ENCODE data around the gene CZIB. TPM values are rescaled to one million over a fixed set of nuclear protein-coding genes. Genes with fewer than 3 reads are reported as not detected.

CZIB gene
- polyA plus RNA-seq, 3 donors: 55.3 to 62.2 (median 58.2) TPM

DNA sequence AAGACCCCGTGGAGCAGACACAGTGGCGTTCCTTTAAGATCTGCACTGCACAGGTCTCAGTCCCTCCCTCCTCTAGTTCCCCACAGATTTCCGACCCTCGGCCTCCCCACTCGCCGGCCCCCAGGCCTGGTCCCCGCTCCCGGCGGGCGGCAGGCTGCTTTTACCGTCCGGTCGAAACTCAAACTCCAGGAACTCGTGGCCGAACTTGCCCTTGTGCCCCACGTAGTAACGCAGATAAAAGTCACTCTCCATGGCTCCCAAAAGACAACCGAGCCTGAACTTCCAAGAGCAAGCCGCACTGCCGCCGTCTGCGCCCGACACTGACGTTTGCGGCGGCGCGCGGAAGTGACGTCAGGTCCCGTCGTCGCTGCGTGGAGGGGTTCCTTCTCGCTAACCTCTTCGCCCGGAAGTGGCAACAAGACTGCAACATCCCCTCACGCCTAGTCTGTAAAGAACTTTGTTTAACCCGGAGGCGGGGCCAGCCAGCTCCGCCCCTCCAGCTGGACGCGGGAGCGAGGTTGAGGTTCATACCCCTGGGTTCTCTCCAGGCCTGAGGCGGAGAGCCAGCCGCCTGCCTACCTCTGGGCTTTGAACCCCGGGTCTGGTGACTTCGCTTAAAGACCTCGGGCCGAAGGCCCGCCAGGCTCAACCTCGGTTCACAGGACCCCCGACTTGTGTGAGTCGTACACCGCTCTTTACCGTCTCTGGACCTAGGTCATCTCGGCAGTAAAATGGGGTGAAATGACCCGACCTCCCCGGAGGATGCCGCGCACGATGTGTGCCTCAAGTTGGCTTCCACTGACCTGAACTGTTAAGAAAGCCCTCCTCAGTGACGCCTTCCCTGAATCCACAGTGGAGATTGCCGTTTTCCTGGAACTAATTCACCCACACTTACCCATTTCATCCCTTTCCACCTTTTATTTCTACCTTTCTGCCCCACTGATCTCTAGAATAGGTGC, 18.0 kb upstream of the CZIB start, which contains the start of gene MAGOH:
MAGOH (minus strand) TSS at position 322 of the 959 bp plus-strand sequence; CDS start at position 252, 70 bp downstream.
- DNase-seq: peak; percentile 96 to 97 (median 97)
- TF ChIP-seq, protein P1, sequence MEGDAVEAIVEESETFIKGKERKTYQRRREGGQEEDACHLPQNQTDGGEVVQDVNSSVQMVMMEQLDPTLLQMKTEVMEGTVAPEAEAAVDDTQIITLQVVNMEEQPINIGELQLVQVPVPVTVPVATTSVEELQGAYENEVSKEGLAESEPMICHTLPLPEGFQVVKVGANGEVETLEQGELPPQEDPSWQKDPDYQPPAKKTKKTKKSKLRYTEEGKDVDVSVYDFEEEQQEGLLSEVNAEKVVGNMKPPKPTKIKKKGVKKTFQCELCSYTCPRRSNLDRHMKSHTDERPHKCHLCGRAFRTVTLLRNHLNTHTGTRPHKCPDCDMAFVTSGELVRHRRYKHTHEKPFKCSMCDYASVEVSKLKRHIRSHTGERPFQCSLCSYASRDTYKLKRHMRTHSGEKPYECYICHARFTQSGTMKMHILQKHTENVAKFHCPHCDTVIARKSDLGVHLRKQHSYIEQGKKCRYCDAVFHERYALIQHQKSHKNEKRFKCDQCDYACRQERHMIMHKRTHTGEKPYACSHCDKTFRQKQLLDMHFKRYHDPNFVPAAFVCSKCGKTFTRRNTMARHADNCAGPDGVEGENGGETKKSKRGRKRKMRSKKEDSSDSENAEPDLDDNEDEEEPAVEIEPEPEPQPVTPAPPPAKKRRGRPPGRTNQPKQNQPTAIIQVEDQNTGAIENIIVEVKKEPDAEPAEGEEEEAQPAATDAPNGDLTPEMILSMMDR (IDR thresholded peaks at IDR 0.05): no peak
- no peaks in the 10 kb centered on the region for H3K27me3 ChIP-seq (ENCODE audit: control insufficient read depth in 2 of 2, insufficient read depth in 2 of 2, low read length in 2 of 2)
- peaks cover 2 to 5% (median 2%) of the 10 kb centered on the region in 3 donors for H3K27me3 Mint-ChIP-seq (ENCODE audit: low read depth in 3 of 3)
- peak within 1 kb of the TSS; percentile 95 to 99 (median 97) for H3K27ac Mint-ChIP-seq
- peak within 1 kb of the TSS; percentile 98 for H3K4me2 ChIP-seq (replicated peaks; ENCODE audit: extremely low read depth, low read length, poor library complexity, severe bottlenecking)
- no peaks in the 10 kb centered on the region for H3K9me3 ChIP-seq (replicated peaks in 1 of 2; ENCODE audit: control insufficient read depth in 1 of 2, insufficient read depth in 1 of 2, low read length in 2 of 2)
- peaks cover 36% of the 10 kb centered on the region for H3K79me2 ChIP-seq (ENCODE audit: insufficient read depth, low read length)
- peak within 1 kb of the TSS; percentile 80 for H3K9ac ChIP-seq (ENCODE audit: insufficient read depth, low read length, poor library complexity, severe bottlenecking)
- H3K4me1 Mint-ChIP-seq: peaks cover 22% of the 10 kb centered on the region
- H3K4me3 Mint-ChIP-seq: peak within 1 kb of the TSS; percentile 93 to 96
- peak within 1 kb of the TSS; percentile 72 to 93 for H3K27ac ChIP-seq (ENCODE audit: low read depth in 1 of 2, low read length in 2 of 2)
- H3K36me3 ChIP-seq (replicated peaks in 1 of 2; ENCODE audit: control insufficient read depth in 1 of 2, insufficient read depth in 2 of 2, low read length in 2 of 2): peaks cover 21 to 31% of the 10 kb centered on the region in 2 donors
- H3K4me1 ChIP-seq (ENCODE audit: control insufficient read depth in 1 of 2, insufficient read depth in 2 of 2, low read length in 2 of 2): peaks cover 15 to 21% of the 10 kb centered on the region in 2 donors
- peaks cover 23% of the 10 kb centered on the region in 2 donors for H3K36me3 Mint-ChIP-seq
- intact Hi-C loops (cut with micrococcal nuclease): no loop called here
- H2AFZ ChIP-seq (ENCODE audit: insufficient read depth, low read depth, low read length, poor library complexity, severe bottlenecking): peak within 1 kb of the TSS; percentile 97
- 4% methylated on average over 60 of the region's 64 CpGs for WGBS (ENCODE audit: insufficient coverage)
- H3K9me3 Mint-ChIP-seq: peaks cover 0 to 2% (median 0%) of the 10 kb centered on the region in 7 donors
- no peaks in the 10 kb centered on the region for H4K20me1 ChIP-seq (ENCODE audit: insufficient read depth, low read length)
- H3K4me3 ChIP-seq (replicated peaks in 1 of 3; ENCODE audit: low read depth in 2 of 3, low read length in 3 of 3): peak within 1 kb of the TSS; percentile 89 to 94 (median 90)

DNA sequence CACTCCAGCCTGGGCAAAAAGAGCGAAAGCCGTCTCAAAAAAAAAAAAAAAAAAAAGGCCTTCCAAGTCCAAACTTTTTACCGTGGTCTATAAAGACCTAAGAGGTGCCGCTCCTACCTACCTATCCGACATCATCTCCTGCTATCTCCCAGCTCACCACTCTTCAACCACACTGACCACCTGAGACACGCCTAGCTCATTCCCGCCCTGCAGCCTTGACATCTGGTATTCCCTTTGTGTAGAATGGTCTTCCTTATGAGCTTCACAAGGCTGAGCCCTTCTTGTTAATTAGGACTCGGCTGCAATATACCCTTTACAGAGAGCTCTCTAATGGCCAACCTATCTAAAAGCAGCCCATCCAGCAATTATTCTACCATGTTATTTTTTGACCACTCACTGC, 17.2 kb upstream of the CZIB start:
- no peak for DNase-seq
- Mint-ChIP-seq H3K4me3 (peak overlapping the region; percentile 93 to 96), H3K27ac (peak overlapping the region; percentile 95 to 99 (median 97)), H3K27me3 (ENCODE audit: low read depth in 3 of 3) (peaks cover 0 to 5% (median 2%) of the 10 kb centered on the region in 3 donors), H3K9me3 (peaks cover 0 to 2% (median 0%) of the 10 kb centered on the region in 7 donors), H3K36me3 (peaks cover 31 to 32% of the 10 kb centered on the region in 2 donors), H3K4me1 (peaks cover 22% of the 10 kb centered on the region)
- Histone ChIP-seq H3K9me3 (replicated peaks in 1 of 2; ENCODE audit: control insufficient read depth in 1 of 2, insufficient read depth in 1 of 2, low read length in 2 of 2) (no peaks in the 10 kb centered on the region), H3K36me3 (replicated peaks in 1 of 2; ENCODE audit: control insufficient read depth in 1 of 2, insufficient read depth in 2 of 2, low read length in 2 of 2) (peaks cover 30 to 39% of the 10 kb centered on the region in 2 donors), H2AFZ (ENCODE audit: insufficient read depth, low read depth, low read length, poor library complexity, severe bottlenecking) (peak overlapping the region; percentile 97), H3K4me3 (replicated peaks in 1 of 3; ENCODE audit: low read depth in 2 of 3, low read length in 3 of 3) (peak overlapping the region; percentile 89 to 94 (median 90)), H3K4me1 (ENCODE audit: control insufficient read depth in 1 of 2, insufficient read depth in 2 of 2, low read length in 2 of 2) (peaks cover 15 to 21% of the 10 kb centered on the region in 2 donors), H3K4me2 (replicated peaks; ENCODE audit: extremely low read depth, low read length, poor library complexity, severe bottlenecking) (peak overlapping the region; percentile 98), H3K27ac (ENCODE audit: low read depth in 1 of 2, low read length in 2 of 2) (peak overlapping the region; percentile 72 to 93), H3K9ac (ENCODE audit: insufficient read depth, low read length, poor library complexity, severe bottlenecking) (peak overlapping the region; percentile 80), H4K20me1 (ENCODE audit: insufficient read depth, low read length) (no peaks in the 10 kb centered on the region), H3K27me3 (ENCODE audit: control insufficient read depth in 2 of 2, insufficient read depth in 2 of 2, low read length in 2 of 2) (no peaks in the 10 kb centered on the region), H3K79me2 (ENCODE audit: insufficient read depth, low read length) (peaks cover 36% of the 10 kb centered on the region)
- intact Hi-C loops (cut with micrococcal nuclease): no loop called here
- 30% methylated on average over 2 of the region's 8 CpGs for WGBS (ENCODE audit: insufficient coverage)
- TF ChIP-seq, protein P1 (IDR thresholded peaks at IDR 0.05): no peak

All from CD14-positive monocyte (primary cell).